ENCODE measurements around the gene MRPS2. TPM values are rescaled to one million over a fixed set of nuclear protein-coding genes. Genes with fewer than 3 reads are reported as not detected.
"Not testable (repeated sequence)": the region's sequence is repeated elsewhere in the genome, so short reads cannot be mapped to it uniquely, and the experiment has no call there.

MRPS2 gene
- total RNA-seq, 2 experiments from 2014 or later = 29.3 to 30.1 TPM

GRCh38 chr9:135534826-135535225, 34.3 kb downstream of the MRPS2 start:
- not testable (repeated sequence) for H3K36me3 Mint-ChIP-seq; DNase-seq; H3K9me3 Mint-ChIP-seq; H3K27ac Mint-ChIP-seq; H3K4me1 Mint-ChIP-seq; ATAC-seq (ENCODE audit: low read depth); H3K4me3 Mint-ChIP-seq
- peaks cover 16% of the 10 kb centered on the region for H3K27me3 Mint-ChIP-seq
- POLR2A ChIA-PET = interaction anchor here (0.6 kb wide), 1 partner anchor 401 kb away, joined by 4 read pairs; no protein-coding TSS in a partner anchor

DNA sequence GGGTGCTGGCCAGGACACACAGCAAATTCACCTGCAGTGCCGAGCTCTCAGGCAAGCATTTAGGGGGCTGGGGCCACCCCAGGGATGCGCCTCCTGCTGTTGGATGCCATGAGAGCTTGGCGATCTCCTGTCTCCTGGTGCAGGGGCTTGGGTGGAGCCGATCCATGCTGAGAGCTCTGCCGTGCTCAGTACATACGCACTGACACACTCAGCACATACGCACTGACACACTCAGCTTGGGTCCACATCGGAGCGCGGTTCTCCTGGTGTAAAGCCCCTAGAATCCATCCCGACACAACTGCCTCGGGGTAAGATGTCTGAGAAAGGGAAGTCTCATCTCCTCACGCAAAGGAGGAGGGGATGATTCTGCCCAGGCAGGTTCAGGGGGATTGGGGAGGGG, 35.1 kb downstream of the MRPS2 start:
- DNase-seq; H3K4me3 Mint-ChIP-seq; H3K9me3 Mint-ChIP-seq; H3K36me3 Mint-ChIP-seq; POLR2A ChIA-PET; ATAC-seq (ENCODE audit: low read depth); H3K4me1 Mint-ChIP-seq; H3K27ac Mint-ChIP-seq: not testable (repeated sequence)
- H3K27me3 Mint-ChIP-seq = peaks cover 13% of the 10 kb centered on the region

- Mint-ChIP-seq H3K27me3 (peaks cover 15% of the 10 kb centered on the region), H3K4me1 (no peaks in the 10 kb centered on the region), H3K36me3 (no peaks in the 10 kb centered on the region), H3K9me3 (no peaks in the 10 kb centered on the region), H3K4me3 (no peak overlapping the region), H3K27ac (no peak overlapping the region)
- DNase-seq = no peak
- no peak for ATAC-seq (ENCODE audit: low read depth)
- POLR2A ChIA-PET = no interaction called here
Observed at GRCh38 chr9:135536216-135536615, 35.7 kb downstream of the MRPS2 start.

DNA sequence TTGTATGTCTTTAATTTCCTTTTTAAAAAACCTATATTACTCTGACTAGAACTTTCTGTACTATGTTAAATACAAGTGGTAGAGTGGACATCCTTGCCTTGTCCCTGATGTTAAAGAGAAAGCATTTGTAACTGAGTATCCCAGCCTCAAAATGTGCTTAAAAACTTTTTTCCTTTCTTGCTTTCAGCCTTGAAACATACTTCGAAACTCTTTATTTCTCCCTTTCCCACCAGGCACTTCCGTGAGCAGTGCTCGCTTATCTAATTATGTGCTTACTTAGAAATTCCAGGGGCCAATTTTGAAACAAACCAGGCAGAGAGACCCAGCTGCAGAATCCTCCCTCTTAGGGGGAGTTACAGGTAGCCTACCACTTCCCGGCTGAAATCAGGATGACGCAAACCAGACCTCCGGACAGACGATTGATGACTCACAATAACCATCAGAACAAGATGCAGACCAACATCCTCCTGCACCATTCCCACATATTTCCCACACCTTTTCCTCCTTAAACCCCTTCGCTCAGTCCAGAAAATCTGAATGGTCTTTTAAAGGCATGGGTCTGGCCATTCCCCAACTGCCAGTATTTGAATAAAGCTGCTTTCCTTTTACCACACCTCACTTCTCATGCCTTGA, 42.9 kb downstream of the MRPS2 start:
- H3K27ac Mint-ChIP-seq; ATAC-seq (ENCODE audit: low read depth); H3K36me3 Mint-ChIP-seq; H3K4me3 Mint-ChIP-seq; DNase-seq; H3K9me3 Mint-ChIP-seq; POLR2A ChIA-PET; H3K4me1 Mint-ChIP-seq: not testable (repeated sequence)
- peaks cover 27% of the 10 kb centered on the region for H3K27me3 Mint-ChIP-seq

DNA sequence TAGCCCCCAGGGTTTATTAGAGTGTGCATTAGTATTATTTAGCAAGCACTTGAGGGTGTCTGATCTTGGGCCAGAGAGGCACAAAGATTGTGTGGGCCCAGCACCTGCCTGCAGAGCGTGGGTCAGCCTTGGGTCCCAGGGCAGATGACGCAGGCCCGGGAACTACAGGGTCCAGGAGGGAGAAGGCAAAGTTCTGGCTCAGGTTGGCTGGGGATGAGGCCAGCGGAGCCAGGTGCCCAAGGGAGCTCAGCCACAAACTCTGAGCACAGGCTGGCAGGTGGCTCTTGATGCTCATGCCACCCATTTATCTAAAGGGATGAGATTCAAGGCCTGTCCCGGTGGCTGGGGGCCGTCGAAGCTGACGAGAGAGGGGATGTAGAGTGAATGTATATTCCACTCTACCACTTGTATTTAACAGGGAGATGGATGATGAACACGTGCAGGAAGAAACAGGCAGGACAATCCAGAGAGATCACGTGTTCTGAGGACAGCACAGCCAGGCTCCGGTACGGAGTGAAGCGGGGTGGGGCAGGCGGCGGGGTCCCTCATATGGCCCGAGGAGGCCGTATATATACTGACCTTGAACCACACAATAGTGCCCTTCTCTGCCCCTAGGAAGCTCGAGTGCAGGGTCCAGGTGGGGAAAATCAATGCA, 44.6 kb downstream of the MRPS2 start:
- POLR2A ChIA-PET = no interaction called here
- Mint-ChIP-seq H3K27ac (no peak overlapping the region), H3K4me3 (no peak overlapping the region)

DNA sequence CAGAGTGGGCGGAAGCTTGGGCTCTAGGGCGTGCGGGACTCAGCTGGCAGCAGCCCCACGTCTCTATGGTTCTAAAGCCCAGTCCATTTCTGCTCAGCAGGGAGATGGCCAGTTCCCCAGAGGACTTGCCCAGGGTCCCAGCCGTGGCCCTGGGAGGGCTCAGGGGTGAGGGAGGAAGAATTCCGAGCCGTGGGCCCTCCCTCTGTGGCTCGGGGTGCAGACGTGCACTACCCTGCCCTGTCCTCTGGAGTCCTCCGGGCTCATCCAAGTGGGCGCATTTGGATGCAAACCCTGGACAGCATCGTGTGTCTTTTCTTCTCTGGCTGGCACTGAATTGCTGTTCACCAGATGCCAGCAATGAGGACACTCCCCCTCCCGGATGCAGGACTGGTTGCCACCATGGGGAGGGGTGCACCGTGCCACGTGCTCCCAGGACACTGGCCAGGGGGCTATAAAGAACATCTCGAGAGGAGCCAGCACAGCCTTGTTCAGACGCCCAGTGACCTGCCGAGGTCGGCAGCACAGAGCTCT, 45.2 kb downstream of the MRPS2 start, which contains the start of gene OBP2A:
Gene OBP2A, plus strand, starts transcription at position 481 of the 531 bp plus-strand sequence. CDS start 55 bp downstream, outside the sequence.
- ATAC-seq (ENCODE audit: low read depth); H3K4me3 Mint-ChIP-seq; H3K4me1 Mint-ChIP-seq; H3K36me3 Mint-ChIP-seq; H3K27ac Mint-ChIP-seq; DNase-seq; H3K9me3 Mint-ChIP-seq; POLR2A ChIA-PET: not testable (repeated sequence)
- peaks cover 23% of the 10 kb centered on the region for H3K27me3 Mint-ChIP-seq

More for the DNA sequence above, 44.6 kb downstream of the MRPS2 start:
- Mint-ChIP-seq H3K4me1 (no peaks in the 10 kb centered on the region), H3K9me3 (no peaks in the 10 kb centered on the region), H3K27me3 (peaks cover 23% of the 10 kb centered on the region), H3K36me3 (no peaks in the 10 kb centered on the region)
- DNase-seq (no peak), ATAC-seq (ENCODE audit: low read depth) (no peak)

- DNase-seq; H3K36me3 Mint-ChIP-seq; ATAC-seq (ENCODE audit: low read depth); POLR2A ChIA-PET; H3K4me1 Mint-ChIP-seq; H3K9me3 Mint-ChIP-seq; H3K27ac Mint-ChIP-seq; H3K4me3 Mint-ChIP-seq: not testable (repeated sequence)
- peaks cover 20% of the 10 kb centered on the region for H3K27me3 Mint-ChIP-seq
Observed at GRCh38 chr9:135546792-135547617, 46.5 kb downstream of the MRPS2 start.

- DNase-seq = no peak
- no peaks in the 10 kb centered on the region for H3K9me3 Mint-ChIP-seq
- POLR2A ChIA-PET = no interaction called here
- H3K36me3 Mint-ChIP-seq = no peaks in the 10 kb centered on the region
- peaks cover 13% of the 10 kb centered on the region for H3K27me3 Mint-ChIP-seq
- H3K4me3 Mint-ChIP-seq = no peak overlapping the region
- no peak for ATAC-seq (ENCODE audit: low read depth)
- H3K27ac Mint-ChIP-seq = no peak overlapping the region
- no peaks in the 10 kb centered on the region for H3K4me1 Mint-ChIP-seq
Observed at GRCh38 chr9:135547756-135548736, 47.6 kb downstream of the MRPS2 start.

DNA sequence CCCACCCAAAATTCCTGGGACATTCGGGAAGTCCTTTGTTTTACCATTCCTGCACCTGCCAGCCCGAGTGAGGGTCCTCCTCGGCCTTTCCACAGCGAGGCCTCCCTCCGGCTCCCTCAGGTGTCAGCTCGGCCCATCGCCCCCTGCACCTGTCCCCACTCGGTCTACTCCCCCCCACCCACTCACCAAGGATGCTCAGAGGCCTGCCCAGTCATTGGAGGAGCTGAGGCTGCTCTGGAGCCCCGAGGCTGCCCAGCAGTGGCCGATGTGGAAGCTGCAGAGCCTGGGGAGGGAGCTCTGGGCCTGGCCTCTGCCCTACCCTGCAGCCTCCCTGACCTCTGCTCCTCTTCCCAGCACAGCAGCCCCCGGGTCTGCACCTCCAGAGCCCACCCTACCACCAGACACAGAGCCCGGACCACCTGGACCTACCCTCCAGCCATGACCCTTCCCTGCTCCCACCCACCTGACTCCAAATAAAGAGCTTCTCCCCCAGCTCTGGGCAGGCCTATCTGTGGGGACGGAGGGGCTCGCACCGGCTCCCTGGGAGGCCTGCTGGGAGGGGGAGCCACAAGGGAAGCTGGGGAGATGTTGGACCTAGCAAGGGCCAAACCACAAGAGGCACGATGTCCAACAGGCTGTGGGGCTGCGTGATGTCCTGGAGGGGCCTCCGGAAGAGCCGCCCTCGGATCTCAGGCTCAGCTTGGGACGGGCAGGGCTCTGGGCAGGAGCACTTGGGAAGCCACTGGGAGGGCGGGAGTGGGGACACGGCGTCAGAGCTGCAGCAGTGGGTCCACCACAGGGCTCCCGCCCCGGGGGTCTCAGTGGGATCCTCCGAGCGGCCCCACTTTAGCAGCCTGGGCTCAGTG, 49.2 kb downstream of the MRPS2 start:
- H3K4me1 Mint-ChIP-seq; H3K36me3 Mint-ChIP-seq; H3K27me3 Mint-ChIP-seq; DNase-seq; H3K4me3 Mint-ChIP-seq; POLR2A ChIA-PET; ATAC-seq (ENCODE audit: low read depth); H3K27ac Mint-ChIP-seq; H3K9me3 Mint-ChIP-seq: not testable (repeated sequence)

DNA sequence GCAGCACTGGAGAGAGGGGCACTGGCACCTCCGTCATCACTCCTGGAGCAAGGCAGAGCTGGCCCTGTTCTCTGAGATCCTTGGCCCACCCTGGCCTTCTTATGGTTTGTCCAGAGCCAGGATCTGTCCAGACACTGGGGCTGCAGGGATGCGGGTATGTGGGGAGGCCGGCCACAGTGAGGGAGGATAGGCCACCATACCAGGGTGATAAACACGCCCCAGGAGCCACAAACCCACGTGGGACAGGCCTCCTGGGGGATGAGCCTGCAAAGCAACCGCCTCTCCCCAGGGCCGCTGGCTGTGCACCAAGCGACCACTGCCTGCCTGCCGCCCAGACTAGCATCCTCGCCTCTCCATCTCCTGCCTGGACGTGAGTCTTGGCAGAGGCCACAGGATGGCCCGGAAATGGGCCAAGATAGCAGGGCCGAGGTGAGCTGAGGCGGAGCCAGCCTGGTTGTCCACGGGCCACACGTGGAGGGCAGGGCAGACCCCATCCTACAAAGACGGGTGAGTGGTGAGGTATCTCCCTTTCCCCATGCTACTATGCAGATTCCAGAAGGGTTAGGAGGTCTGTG, 49.9 kb downstream of the MRPS2 start:
- H3K36me3 Mint-ChIP-seq = no peaks in the 10 kb centered on the region
- H3K9me3 Mint-ChIP-seq = no peaks in the 10 kb centered on the region
- no peak for DNase-seq
- POLR2A ChIA-PET = no interaction called here
- H3K27ac Mint-ChIP-seq = no peak overlapping the region
- H3K27me3 Mint-ChIP-seq = no peaks in the 10 kb centered on the region
- H3K4me1 Mint-ChIP-seq = no peaks in the 10 kb centered on the region
- H3K4me3 Mint-ChIP-seq = no peak overlapping the region
- ATAC-seq (ENCODE audit: low read depth) = no peak

DNA sequence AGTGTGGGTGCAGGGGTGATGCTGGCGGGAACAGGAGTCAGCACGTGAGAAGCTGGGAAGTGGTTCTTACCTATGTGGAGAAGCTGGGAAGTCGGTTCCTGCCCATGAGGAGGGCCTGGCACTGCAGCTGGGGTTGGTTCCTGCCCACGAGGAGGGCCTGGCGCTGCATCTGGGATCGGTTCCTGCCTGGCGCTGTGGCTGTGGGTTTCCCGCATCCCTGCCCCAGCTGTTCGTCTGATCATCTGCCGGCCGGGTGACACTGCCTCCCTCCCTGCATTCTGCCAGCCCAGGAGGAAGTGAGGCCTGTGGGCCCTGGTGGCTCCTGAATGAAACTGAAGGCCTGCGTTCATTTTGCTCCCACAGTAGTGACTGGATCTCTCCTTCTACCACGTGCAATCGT, 50.5 kb downstream of the MRPS2 start:
- ATAC-seq (ENCODE audit: low read depth) = no peak
- POLR2A ChIA-PET = no interaction called here
- H3K9me3 Mint-ChIP-seq = no peaks in the 10 kb centered on the region

DNA sequence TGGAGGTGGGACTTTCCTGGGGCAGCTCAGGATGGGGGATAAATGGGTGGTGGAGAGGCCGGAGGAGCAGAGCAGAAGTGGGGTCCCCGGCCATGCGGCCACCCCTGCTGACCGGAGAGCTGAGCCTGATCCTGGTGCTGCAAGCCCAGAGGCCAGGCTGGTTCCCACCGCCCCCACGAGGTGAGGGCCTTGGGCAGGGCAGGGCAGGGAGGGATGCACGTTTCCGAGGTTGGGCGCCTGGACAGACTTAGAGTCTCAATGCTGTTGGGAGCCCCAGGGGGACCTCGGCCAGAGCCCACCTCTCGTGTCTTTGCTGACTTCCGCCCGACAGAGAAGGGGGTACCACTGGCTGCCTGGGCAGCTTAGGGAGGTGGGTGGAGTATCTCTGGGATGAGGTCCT, 51.0 kb downstream of the MRPS2 start:
- Mint-ChIP-seq H3K4me1 (no peaks in the 10 kb centered on the region), H3K27me3 (no peaks in the 10 kb centered on the region), H3K4me3 (no peak overlapping the region), H3K36me3 (no peaks in the 10 kb centered on the region), H3K9me3 (no peaks in the 10 kb centered on the region), H3K27ac (no peak overlapping the region)
- no peak for DNase-seq
- no peak for ATAC-seq (ENCODE audit: low read depth)
- POLR2A ChIA-PET = no interaction called here

More for the DNA sequence above, 50.5 kb downstream of the MRPS2 start:
- no peaks in the 10 kb centered on the region for H3K27me3 Mint-ChIP-seq
- DNase-seq = no peak
- no peak overlapping the region for H3K27ac Mint-ChIP-seq
- no peaks in the 10 kb centered on the region for H3K36me3 Mint-ChIP-seq
- H3K4me1 Mint-ChIP-seq = no peaks in the 10 kb centered on the region
- H3K4me3 Mint-ChIP-seq = no peak overlapping the region
